Measurements from ENCODE around the gene MAML2.

DNA sequence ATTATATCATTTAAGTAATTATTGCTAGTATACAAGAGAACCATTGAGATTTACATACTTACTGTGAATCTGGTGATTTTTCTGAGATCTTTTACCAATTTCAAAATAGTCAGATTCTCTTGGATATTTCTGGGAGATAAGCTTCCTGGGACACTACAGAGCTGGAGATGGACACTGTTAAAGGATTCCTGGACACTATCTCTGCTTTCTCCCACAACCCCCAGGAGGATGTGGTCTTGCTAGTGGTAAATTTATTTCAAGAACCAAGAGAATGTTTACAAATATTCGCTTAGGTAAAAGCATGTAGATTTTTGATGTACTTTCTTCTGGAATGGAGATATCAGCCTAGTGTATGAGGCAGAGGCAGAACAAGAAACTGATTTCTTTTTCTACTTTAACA is 33.8 kb upstream of the MAML2 start:
- no peak for TF ChIP-seq GABPA (IDR thresholded peaks at IDR 0.05; ENCODE audit: low read depth)
- TF ChIP-seq, protein P1, sequence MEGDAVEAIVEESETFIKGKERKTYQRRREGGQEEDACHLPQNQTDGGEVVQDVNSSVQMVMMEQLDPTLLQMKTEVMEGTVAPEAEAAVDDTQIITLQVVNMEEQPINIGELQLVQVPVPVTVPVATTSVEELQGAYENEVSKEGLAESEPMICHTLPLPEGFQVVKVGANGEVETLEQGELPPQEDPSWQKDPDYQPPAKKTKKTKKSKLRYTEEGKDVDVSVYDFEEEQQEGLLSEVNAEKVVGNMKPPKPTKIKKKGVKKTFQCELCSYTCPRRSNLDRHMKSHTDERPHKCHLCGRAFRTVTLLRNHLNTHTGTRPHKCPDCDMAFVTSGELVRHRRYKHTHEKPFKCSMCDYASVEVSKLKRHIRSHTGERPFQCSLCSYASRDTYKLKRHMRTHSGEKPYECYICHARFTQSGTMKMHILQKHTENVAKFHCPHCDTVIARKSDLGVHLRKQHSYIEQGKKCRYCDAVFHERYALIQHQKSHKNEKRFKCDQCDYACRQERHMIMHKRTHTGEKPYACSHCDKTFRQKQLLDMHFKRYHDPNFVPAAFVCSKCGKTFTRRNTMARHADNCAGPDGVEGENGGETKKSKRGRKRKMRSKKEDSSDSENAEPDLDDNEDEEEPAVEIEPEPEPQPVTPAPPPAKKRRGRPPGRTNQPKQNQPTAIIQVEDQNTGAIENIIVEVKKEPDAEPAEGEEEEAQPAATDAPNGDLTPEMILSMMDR (IDR thresholded peaks at IDR 0.05; ENCODE audit: insufficient read depth, low read length): no peak
- TF ChIP-seq POLR2AphosphoS5 (IDR thresholded peaks at IDR 0.05; ENCODE audit: low read depth): no peak
- no peak for TF ChIP-seq SPI1 (IDR thresholded peaks at IDR 0.05; ENCODE audit: borderline replicate concordance, low read depth)

Measured in HL-60 (cell line).